Measurements from ENCODE around the gene MPND.
A peak's percentile ranks its signal among the peaks of the same experiment; 100 is the strongest.
"Not testable (repeated sequence)": the region's sequence is repeated elsewhere in the genome, so short reads cannot be mapped to it uniquely, and the experiment has no call there.

MPND gene

DNA sequence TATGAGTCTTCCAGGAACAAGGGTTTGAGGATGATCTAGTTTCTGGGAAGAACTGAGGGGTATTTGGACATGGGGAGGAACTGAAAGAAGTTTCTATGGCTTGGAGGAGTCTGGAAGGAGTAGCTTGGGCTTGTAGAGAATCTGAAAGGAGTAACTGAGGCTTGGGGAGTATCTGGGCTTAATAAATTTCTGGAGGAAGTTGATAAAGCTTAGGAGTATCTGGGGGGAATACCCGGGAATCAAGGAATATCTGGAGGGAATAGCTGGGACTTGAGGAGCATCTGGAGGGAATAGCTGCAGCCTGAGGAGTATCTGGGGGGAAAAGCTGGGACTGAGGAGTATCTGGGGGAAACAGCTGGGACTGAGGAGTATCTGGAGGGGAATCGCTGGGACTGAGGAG is 22.9 kb upstream of the MPND start:
- no peak for DNase-seq

DNA sequence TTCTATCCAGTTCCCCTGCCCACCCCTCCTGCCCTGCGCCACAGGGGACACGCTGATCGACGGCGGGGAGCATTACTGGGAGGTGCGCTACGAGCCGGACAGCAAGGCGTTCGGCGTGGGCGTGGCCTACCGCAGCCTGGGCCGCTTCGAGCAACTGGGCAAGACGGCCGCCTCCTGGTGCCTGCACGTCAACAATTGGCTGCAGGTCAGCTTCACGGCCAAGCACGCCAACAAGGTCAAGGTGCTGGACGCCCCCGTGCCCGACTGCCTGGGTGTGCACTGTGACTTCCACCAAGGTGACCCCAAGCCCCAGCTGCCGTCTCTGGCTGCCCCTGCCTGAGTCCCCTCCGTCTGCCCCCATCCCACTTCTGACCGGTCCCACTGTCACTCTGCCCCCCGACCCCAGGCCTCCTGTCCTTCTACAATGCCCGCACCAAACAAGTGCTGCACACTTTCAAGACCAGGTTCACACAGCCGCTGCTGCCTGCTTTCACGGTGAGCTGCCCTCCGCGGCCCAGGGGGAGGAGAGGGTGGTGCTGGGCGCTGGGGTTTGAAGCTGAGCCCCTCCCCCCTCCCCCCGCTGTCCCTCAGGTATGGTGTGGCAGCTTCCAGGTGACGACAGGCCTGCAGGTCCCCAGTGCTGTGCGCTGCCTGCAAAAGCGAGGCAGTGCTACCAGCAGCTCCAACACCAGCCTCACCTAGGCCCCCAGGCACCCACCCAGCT is 20.3 kb upstream of the MPND start:
- DNase-seq = no peak

DNA sequence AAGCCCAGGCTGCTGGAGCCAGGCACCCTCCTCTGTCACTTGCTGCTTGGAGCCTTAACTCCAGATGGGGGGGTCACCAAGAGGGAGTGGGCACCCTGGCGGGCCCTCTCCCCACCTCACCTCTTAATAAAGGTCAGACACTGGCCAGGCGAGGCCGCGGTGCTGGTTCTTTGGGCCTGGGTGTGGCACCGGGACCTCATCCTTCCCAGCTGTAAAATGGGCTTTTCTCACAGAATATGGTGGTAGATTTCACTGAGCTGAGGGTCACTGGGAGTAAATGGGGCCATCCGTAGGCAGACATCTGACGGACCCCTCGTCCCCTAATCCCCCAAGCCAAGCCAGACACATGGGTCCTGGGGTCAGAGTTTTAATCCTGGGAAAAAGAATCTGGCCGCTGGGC is 19.7 kb upstream of the MPND start:
- no peak for DNase-seq

DNA sequence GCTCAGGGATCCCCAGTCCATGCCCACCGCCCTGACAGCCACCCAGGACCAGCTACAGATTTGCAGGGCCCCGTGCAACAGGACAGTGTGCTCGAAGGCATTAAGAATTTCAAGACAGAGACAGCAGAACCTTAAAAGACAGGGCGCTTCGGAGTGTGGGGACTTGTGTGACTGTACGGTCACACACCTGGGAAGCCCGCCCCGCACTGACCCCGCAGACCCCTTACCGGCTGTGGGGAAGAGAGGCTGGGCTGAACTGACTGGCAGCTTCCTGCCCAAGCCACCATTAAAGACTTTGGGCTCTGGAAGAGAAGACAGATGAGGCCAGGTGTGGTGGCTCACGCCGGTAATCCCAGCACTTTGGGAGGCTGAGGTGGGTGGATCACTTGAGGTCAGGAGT is 19.1 kb upstream of the MPND start:
- DNase-seq = no peak

DNA sequence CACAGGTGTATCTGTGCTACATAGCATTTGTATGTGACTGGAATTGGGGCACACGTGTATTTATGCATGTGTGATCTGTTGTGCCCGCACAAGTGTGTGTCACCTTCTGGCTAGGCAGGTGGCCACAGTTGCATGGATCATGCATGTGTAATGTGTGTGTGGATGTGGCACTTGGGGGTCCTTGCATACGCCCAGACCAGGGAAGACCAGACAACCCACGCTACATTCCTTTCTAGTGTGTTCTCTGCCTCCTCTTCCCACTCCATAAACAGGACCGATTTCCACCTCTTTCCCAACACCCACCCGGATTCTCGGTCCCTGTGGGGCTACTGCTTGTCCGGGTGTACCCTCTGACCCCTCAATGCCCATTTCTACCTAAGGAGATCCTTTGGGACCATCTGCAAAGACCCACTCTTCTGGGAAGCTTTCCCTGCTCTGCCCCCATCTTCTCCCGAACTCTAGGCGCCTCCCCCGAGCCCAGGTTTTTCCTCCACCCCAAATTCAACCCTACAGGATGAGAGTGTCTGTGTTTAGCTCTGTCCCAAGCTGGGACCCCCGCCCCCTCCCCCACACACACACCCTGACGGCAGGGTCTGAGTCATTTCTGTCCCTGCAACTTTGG is 17.0 kb upstream of the MPND start:
- DNase-seq = no peak

DNA sequence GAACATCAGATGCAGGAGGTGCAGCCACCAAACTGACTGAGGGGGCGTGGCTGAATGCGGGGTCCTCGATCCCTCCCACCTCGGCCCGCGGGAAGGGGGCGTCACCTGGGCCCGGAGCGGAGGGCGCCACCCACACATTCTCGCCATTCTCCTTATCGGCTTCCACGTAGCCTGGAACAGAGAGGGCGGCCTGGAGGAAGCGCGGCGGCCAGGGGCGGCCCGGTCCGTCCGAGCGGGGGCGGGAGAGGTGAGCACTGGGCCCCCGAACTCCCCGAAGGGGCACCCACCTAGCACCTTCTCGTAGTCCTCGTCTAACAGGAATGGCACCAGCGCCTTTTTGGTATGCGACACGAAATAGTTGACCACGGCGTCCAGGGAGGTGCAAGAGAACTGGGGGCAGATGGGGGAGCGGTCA is 16.5 kb upstream of the MPND start:
- DNase-seq = no peak

DNA sequence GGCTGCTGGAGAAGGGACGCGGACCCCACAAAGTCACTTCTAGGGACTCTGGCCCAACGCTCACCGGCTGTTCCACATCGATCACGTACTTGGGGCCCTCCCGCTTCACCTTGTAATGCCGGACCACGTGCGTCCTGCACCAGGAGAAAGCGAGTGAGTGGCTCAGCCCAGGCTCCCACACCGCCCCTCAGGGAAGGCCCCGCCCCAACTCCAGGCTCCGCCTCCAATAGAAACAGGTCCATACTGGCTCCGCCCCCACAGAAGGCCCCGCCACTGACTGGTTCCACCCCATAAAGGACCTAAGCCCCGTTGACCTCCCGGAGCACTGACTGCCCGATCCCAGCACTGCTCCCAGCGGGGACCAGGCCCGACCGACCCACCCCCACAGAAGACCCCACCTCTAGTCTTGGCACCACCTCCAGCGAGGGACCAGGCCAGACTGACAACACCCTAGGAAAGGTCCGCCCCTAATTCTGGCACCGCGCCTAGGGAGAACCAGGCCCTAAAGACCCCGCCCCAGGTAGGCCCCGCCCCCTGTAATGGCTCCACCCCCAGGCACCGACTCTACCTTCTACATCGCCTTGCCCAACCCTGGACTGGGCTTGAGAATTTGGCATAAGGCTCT is 16.0 kb upstream of the MPND start:
- DNase-seq = no peak

DNA sequence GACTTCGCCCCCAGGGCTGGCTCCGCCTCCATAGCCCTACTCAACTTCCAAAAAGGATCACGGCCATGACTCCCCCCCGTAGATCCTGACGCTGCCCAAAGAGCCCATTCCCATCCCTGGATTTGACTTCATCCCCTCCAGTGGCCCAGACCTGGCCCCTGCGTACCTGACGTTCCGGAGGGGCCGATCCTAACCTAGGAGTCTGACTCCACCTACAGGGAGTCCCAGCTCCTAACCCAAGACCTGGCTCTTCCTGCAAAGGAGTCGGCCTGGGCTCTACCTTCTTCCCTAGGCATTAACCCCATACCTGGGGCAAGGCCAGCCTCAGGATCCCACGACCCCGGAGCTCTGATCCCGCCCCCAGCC is 15.5 kb upstream of the MPND start:
- DNase-seq = no peak

DNA sequence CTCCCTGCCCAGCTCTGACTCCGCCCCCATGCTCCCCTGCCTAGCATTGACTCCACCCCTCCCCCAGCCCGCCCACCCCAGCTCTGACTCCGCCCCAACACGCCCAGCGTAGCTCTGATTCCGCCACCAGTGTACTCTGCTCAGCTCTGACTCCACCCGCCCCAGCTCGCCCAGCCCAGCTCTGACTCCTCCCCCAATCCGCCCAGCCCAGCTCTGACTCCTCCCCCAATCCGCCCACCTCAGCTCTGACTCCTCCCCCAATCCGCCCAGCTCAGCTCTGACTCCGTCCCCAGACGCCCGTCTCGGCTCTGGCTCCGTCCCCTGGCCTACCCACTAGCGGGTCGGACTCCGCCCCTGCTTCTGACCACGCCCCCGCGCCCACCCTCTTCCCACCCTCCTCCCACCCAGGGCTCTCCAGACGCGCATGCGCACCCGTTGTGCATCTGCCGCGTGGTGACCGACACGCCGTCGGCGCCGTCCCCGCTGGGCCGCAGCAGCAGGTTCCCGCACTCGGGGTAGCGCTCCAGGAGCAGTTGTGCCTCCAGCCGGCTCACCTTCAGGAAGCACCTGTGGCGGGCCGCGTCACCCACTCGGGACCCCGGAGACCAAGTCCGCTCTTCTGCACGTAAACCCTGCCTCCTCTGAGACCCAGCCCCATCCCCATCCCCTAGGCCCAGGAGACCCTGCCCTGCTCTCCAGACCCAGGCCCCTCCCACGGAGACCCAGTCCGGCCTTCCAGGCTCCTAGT is 14.9 kb upstream of the MPND start:
- DNase-seq = no peak

DNA sequence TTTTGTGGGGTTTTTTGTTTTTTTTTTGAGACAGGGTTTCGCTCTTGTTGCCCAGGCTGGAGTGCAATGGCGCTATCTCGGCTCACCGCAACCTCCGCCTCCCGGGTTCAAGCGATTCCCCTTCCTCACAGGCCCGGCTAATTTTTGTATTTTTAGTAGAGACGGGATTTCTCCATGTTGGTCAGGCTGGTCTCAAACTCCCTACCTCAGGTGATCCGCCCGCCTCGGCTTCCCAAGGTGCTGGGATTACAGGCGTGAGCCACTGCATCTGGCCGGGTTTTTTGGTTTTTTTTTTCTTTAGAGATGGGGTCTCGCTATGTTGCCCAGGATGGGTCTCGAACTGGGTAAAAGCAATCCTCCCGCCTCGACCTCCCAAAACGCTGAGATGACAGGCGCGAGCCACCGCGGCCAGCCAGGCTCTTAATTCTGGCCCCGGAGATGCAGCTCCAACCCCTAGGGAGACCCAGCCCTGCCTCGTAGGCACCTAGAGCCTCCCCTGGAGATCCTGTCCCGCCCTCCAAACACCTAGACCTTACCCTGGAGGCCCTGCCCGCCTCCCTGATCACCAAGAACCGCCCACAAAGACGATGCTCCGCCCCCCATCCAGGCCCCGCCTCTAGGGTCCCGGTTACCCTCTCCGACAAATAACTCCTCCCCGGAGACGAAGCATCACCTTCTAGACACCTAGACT is 14.2 kb upstream of the MPND start:
- not testable (repeated sequence) for DNase-seq

DNA sequence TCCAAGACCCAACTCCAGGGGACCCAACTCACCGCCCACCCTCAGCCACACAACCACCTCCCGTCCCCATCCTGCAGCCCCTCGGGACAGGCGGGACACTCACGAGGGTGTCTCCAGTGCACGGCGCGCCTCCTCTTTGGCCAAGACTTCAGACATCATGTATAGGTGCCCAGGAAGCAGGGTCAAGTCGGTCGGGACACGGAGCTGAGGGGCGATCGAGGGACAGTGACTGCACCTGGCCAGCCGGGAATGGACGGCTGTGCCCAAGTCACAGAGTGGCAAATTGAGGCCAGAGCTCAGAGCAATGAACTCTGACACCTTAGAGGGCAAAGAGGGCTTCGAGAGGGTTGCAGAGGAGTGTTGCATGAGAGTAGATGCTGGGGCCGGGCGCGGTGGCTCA is 13.5 kb upstream of the MPND start:
- no peak for DNase-seq

DNA sequence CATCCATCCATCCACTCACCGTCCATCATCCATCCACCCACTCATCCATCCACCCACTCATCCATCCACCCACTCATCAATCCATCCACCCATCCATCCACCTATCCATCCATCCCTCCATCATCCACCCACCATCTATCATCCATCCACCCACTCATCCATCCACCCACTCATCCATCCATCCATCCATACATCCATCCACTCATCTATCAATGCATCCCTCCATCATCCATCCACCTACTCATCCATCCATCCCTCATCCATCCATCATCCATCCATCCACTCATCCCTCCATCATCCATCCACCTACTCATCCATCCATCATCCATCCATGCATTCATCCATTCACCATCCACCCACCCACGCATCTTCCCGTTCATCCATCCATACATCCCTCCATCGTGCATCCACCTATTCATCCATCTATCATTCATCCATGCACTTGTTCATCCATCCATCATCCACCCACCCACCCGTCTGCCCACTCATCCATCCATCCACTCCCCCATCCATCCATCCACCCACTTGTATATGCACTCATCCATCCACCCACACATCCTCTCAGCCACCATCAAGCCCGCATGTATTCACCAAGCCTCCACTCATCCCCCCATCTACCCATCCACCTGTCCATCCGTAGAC is 8.3 kb upstream of the MPND start:
- no peak for DNase-seq

DNA sequence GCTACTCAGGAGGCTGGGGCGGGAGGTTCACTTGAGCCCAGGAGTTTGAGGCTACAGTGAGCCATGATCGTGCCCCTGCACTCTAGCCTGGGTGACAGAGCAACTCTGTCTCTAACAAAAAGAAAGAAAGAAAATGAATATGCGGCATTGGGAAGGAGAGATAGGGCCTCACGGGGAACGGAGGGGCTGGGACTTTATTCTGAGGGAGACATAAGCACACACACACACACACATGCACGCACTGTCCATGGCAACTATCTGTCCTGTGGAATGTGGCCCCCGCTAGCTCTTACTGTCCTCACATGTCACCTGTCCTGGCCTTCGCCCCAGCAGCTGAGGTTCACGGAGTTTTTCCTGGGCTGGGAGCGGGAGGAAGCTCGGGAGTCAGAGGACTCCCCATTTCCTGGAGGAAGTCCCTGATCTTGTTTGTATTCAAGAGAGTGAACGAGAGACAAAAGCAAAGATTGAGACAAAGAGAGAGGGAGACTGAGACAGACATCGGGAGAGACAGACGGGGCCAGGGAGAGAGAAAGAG is 5.4 kb upstream of the MPND start:
- no peak for DNase-seq

DNA sequence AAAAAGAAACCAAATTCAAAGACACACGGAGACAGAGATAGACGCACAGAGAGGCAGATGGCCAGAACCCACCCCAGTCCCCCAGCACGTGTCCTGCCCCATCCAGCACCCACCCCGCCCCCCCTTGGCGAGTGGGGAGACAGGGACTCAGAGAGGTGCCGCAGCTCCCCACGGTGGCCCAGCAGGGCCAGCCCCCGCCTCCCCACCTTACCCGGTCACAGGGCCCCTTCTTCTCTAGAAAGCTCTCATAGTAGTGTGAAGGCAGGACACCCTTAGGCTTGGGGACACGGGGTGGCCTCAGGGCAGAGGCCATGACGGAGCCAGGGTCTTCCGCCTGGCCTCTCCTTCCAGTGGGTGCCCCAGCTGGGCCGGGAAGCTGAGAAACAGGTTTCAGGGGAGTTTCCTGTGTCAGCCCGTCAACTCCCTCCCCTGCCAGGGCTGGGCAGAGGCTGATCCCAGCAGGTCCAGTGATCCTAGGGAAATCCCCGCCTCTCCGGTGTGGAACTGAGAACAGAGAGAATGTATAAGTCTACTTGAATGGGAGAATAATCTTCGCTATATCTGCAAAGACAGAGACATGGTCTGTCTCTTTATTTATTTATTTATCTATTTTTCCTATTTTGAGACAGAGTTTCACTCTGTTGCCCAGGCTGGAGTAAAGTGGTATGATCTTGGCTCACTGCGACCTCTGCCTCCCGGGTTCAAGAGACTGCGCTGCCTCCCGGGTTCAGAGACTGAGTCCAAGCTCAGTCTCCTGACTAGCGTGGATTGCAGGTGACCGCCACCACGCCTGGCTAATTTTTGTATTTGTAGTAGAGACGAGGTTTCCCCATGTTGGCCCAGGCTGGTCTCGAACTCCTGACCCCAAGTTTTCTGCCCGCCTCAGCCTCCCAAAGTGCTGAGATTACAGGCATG is 4.7 kb upstream of the MPND start, which contains the start of gene STAP2:
Gene STAP2, minus strand, starts transcription at position 387 of the 915 bp plus-strand sequence. Its CDS starts 74 bp downstream, at position 313.
- DNase-seq = no peak

DNA sequence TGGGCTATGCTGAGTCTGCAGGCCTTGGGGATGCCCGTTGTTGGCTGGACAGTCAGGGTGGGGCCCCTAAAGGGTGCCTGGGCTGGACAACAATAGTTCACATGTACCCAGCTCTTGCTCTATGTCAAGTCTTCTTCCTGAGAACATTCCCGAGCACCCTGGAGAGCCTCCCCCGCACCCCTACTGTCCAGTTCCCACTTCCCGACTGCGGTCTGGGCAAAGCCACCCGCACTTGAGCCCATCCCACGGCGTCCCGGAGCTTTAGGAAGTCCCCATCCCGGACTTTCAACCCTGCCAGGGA is 1.1 kb upstream of the MPND start:
- no peak for DNase-seq

DNA sequence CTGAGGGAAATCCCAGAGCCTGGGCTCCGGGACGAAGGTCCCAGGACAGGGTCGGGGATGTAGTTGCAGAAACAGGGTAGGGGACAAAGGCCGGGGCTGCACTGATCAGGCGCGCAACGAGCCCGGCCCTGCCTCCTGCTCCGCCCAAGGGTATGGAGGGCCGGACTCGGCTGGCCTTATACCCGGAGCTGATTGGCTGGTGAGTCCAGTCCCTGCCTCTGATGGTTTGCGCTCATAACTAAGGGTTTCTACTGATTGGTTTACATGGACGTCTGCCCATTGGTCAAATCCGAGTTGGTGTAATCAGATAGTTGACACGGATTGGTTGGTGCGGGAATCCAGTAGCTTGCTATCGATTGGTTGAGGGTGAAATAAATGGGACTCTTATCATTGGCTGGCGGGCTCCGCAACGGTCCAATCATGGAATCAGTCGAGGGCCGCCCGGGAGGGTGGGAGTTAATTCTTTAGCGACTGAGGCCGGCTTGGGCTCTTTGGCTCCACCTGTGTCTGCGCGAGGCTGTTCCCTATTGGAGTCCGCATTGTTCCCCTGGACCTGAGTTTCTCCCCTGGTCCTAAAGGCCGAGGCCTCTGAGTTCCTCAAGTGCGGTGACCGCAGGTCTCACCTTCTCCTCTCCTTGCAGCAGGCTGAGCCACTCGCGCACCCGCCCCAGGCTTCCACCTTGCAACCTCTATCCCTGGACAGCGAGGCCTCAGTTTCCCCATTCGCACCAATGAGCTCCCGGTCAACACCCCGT is 570 bp upstream of the MPND start:
- peak; percentile 100 for DNase-seq

DNA sequence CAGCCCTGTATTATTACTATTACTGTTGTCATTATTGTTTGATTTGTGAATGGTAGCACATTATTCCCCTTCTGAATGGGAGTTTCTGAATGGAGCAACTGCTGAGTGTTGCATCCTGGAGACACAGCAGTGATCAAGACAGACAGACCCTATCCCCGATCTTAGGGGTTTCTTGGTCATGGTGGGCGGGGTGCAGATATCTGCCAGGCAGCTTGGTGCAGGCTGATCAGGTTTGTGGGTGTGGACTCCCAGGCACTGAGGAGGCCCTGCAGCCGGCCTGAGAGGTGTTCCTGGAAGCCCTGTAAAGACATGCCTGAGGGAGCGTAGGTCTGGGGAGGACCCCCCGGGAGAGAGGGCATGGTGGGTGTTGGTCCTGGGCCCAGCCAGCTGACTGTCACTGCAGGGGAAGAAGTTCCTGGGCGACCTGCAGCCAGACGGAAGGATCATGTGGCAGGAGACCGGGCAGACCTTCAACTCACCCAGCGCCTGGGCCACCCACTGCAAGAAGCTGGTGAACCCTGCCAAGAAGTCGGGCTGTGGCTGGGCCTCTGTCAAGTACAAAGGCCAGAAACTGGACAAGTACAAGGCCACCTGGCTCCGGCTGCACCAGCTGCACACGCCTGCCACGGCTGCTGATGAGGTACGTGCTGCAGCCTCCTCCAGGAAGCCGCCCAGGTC is 2.1 kb downstream of the MPND start:
- no peak for DNase-seq

DNA sequence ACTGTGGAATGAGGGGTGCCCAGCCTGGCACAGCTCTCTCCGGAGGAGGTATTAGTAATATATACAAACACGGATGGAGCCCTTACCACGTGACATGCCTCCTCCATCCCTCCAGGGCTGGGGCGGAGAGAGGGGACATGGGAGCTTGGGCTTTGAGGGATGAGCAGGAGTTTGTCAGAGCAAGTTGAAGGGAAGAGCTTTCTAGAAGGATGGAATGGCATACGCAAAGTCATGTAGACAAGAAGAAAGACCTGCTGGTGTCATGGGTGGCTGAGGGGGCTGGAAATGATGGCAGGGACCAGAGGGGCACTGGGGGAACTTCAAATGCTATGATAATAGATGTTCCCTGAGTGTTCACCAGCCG is 2.6 kb downstream of the MPND start:
- DNase-seq = no peak

DNA sequence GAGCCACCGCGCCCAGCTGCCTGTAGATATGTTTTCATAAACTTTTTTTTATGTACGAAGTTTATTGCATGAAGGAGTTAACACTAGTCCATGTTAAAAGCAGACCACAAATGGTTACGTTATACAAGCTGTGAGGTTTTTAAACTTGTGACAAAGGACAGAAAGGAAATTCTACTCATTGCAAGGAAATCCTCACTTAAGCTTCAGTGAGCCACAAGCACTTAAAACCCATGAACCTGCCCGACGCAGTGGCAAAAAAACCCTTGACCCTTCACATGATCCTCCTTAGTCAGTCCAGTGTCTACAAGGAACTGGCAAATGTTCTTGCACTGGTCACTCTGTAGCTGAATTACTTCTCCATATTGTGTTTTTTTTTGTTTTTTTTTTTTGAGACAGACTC is 4.2 kb downstream of the MPND start:
- no peak for DNase-seq

DNA sequence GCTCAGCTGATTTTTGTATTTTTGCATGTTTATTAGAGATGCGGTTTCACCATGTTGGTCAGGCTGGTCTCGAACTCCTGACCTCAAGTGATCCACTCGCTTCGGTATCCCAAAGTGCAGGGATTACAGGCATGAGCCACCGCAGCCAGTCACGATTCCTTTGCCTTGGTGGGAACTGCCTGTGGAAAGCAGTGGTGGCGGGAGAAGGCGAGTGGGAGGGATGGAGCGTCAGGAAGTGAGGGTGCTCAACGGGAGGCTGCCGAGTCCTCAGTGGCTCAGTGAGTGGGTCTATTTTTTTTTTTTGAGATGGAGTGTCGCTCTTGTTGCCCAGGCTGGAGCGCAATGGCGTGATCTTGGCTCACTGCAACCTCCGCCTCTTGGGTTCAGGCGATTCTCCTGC is 5.9 kb downstream of the MPND start:
- not testable (repeated sequence) for DNase-seq
